ENCODE measurements around the gene ARHGEF33.

DNA sequence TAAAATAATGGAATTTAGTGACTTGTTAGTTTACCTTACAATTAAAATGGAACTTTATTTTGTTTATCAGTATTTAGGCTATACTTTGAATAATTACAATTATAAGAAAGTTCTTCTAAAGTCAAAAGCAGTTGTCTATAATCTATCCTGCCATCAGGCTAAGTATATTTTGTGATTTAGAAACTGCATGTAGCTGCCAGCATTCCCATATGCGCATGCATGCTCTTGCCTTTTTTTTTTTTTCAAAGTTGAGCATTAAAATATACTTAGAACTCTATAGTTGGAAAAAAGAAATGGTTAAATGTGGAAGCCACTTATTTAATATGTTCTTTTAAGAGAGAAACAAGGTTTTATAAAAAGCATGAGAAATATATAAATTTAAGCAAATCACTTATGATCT is 99.0 kb downstream of the ARHGEF33 start:
- TF ChIP-seq, protein P1, sequence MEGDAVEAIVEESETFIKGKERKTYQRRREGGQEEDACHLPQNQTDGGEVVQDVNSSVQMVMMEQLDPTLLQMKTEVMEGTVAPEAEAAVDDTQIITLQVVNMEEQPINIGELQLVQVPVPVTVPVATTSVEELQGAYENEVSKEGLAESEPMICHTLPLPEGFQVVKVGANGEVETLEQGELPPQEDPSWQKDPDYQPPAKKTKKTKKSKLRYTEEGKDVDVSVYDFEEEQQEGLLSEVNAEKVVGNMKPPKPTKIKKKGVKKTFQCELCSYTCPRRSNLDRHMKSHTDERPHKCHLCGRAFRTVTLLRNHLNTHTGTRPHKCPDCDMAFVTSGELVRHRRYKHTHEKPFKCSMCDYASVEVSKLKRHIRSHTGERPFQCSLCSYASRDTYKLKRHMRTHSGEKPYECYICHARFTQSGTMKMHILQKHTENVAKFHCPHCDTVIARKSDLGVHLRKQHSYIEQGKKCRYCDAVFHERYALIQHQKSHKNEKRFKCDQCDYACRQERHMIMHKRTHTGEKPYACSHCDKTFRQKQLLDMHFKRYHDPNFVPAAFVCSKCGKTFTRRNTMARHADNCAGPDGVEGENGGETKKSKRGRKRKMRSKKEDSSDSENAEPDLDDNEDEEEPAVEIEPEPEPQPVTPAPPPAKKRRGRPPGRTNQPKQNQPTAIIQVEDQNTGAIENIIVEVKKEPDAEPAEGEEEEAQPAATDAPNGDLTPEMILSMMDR (IDR thresholded peaks at IDR 0.05): no peak
- TF ChIP-seq POLR2AphosphoS5 (IDR thresholded peaks at IDR 0.05): no peak
